Body of pancreas (tissue), 4 donors: ENCODE data around the gene CD6.

ENCODE experiments used
- CTCF ChIP-seq, 7 experiments: fragments of 450-650 bp in 4 of 7; fragments of 200-600 bp in 3 of 7; sonication (generic) in 3 of 7; IDR thresholded peaks; one replicate each; pipeline ENCODE4 v1.5.1; 2016 to 2019; ENCODE audit warnings: antibody characterized with exemption in 7 of 7
- POLR2A ChIP-seq, 3 donors: fragments of 450-650 bp; IDR thresholded peaks; one replicate each; pipeline ENCODE4 v1.6.1; 2016; ENCODE audit warnings: antibody characterized with exemption in 3 of 3, mild to moderate bottlenecking in 2 of 3

GRCh38 chr11:61042537-61042936 lies 71.1 kb downstream of the CD6 start:
- TF ChIP-seq CTCF (IDR thresholded peaks at IDR 0.05) = no peak
- no peak for TF ChIP-seq POLR2A (IDR thresholded peaks at IDR 0.05)
